Measurements from ENCODE around the gene BUB1.
"Not testable (repeated sequence)": the region's sequence is repeated elsewhere in the genome, so short reads cannot be mapped to it uniquely, and the experiment has no call there.

BUB1 gene

DNA sequence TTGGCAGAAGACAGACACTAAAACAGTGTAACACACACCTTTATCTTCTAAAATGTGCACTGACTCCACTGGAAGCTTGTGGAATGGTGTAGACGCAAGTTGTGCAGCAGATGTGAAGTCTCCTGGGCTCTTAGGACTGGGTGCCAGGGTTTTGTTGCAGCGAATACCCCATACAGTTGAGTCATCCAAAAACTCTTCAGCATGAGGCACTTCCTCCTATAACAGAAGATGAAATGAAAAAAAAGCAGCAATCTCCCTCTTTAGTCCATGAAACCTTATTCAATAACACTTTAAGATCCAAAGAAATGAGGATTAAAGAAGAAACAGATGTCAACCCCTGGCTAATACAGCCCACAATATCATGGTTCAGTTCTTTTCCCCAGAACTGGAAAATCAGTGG is 22.2 kb downstream of the BUB1 start:
- DNase-seq (ENCODE audit: low spot score) = no peak

DNA sequence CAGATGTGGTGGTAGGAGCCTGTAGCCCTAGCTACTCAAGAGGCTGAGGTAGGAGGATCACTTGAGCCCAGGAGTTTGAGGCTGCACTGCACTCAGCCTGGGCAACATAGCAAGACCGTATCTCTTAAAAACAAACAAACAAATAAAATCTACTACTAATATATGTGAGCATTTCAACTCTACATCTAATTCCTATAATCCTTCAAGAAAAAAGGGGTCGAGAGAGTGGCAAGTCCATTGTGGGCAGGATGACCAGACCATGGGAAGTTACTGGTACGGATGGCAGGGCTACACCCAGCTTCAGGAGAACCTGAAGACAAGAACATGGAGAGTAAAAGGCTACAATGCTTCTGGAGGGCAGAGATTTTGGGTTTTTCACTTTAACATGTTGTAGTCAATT is 24.0 kb downstream of the BUB1 start:
- DNase-seq (ENCODE audit: low spot score) = no peak

DNA sequence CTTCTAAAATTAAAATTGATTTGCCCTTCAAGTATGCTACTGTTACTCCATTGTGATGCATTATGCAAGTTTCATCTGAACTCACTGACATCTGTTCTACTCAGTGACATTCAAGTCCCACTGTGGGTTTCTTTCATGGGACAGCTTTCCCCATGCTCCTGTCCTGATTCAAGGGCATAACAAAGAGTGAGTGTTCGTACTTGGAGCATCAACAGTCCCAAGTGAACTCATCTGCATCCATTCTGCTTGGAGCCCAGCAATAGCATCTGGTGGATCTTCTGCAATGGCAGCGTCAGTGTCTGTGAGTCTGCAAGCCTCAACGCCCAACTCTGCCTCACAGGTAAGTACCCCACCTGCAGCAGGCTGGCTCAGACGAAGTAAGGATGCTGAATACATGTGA is 27.5 kb downstream of the BUB1 start:
- DNase-seq (ENCODE audit: low spot score) = no peak

GRCh38 chr2:110647777-110648176 is 30.1 kb downstream of the BUB1 start:
- no peak for DNase-seq (ENCODE audit: low spot score)

DNA sequence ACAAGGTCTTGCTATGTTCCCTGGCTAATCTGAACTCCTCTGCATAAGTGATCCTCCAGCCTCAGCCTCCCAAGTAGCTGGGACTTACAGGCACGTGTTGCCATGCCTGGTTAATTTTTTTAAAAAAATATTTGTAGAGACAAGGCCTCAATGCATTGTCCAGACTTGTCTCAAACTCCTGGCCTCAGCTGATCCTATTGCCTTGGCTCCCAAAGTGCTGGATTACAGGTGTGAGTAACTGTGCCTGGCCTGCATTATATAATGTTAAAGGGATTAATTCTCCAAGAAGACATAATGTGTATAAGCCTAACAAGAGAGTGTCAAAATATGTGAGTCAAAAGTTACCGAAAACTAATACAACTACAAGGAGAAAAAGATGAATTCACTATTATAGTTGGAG is 32.2 kb downstream of the BUB1 start:
- DNase-seq (ENCODE audit: low spot score) = no peak

- no peak for DNase-seq (ENCODE audit: low spot score)
Measured at GRCh38 chr2:110644357-110644756, 33.5 kb downstream of the BUB1 start.

GRCh38 chr2:110642360-110642759 is 35.5 kb downstream of the BUB1 start:
- DNase-seq (ENCODE audit: low spot score) = no peak

DNA sequence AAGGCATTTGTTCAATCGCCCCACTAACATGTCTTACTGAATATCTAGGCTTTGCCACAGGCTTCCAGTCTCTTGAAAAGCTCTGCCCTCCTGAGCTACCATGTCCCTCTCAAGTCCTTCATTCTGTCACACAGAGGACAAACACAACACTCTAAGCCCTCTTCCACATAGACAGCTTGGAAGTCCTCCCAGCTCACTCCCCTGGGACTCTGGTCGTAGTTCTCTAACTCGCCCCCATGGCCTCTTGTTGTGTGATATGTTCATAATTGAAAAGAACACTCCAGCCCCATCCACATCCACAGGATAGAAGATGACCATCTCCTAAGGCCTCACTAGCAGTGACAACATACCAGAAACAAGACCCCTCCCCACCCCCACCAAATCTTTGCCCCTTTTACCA is 37.9 kb downstream of the BUB1 start:
- no peak for DNase-seq (ENCODE audit: low spot score)

GRCh38 chr2:110638952-110639695 is 38.7 kb downstream of the BUB1 start:
- DNase-seq (ENCODE audit: low spot score) = no peak

DNA sequence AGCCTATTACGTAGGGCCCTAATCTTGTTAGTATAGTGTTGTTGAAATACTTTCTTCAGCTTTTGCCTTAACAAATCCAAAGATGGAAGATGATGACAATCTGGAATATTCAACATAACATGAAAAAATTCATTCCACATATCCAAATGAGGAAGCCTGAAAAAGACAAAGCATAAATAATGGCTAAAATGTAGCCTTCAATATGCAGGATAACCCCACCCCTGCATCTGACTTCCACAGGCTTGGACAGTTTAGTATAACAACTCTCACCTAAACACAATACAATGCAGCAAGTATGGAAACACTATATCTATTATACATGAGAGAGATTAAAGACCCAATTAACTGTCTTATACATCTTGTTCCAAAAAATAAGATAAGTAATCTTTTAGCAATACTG is 39.9 kb downstream of the BUB1 start:
- DNase-seq (ENCODE audit: low spot score) = no peak

DNA sequence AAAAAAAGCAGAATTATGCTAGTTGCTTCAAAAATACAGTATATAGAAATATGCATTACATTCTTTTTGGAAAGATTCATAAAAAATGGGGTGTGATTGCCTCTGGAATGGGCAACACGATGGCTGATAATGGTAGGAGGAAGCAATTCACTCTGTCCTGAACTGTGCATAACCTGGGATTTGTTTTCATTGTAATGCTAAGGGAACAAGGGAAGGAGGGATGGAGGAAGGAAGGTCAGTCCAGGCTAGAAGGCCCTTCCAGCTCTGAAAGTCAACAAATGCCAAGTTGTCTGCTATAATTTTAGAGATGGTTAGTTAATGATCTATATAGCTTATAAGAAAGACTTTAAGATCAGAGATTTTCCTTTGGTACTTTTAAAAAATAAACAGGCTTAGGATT is 40.8 kb downstream of the BUB1 start:
- DNase-seq (ENCODE audit: low spot score) = no peak

DNA sequence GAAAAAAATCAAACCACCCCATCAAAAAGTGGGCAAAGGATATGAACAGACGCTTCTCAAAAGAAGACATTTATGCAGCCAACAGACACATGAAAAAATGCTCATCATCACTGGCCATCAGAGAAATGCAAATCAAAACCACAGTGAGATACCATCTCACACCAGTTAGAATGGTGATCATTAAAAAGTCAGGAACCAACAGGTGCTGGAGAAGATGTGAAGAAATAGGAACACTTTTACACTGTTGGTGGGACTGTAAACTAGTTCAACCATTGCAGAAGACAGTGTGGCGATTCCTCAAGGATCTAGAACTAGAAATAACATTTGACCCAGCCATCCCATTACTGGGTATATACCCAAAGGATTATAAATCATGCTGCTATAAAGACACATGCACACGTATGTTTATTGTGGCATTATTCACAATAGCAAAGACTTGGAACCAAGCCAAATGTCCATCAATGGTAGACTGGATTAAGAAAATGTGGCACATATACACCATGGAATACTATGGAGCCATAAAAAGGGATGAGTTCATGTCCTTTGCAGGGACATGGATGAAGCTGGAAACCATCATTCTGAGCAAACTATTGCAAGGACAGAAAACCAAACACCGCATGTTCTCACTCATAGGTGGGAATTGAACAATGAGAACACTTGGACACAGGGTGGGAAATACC is 41.8 kb downstream of the BUB1 start:
- DNase-seq (ENCODE audit: low spot score) = not testable (repeated sequence)

DNA sequence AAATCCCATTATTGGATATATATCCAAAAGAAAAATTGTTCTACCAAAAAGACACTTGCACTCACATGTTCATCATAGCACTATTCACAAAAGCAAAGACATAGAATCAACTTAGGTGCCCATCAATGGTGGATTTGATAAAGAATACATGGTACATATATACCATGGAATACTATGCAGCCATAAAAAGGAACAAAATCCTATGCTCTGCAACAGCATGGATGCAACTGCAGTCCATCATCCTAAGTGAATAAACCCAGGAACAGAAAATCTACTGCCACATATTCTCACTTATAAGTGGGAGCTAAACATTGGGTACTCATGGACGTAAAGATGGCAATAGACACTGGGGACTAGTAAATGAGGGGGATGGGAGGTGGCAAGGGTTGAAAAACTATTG is 50.5 kb downstream of the BUB1 start:
- DNase-seq (ENCODE audit: low spot score) = not testable (repeated sequence)

DNA sequence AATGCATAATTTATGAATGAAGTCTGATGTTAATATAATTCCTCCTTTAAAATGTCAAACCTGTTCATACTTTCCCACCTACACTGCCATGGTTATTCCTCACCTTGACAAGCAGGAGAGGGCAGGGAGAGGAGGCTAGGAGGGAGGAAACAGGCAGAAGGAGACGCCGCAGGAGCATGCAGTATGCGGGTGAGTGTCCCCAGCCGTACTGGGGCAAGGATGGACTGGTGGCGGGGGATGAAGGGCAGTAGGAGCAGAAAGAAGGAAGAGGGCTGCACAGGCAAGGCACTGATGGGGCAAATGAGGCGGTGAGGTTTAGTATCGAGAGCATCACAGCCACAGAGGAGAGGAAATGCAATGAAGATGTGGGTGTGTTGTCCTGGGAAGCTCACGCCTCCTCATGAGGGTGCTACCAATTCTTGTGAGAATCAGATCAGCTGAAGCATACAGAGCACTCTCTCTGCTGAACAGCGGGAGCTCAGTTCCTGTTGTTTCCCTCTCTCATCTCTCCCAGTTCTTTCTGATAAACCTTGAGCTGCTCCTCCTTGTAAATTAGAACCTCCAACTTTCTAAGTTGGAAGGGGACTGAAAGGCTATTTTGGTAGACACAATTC is 58.4 kb downstream of the BUB1 start:
- DNase-seq (ENCODE audit: low spot score) = not testable (repeated sequence)

DNA sequence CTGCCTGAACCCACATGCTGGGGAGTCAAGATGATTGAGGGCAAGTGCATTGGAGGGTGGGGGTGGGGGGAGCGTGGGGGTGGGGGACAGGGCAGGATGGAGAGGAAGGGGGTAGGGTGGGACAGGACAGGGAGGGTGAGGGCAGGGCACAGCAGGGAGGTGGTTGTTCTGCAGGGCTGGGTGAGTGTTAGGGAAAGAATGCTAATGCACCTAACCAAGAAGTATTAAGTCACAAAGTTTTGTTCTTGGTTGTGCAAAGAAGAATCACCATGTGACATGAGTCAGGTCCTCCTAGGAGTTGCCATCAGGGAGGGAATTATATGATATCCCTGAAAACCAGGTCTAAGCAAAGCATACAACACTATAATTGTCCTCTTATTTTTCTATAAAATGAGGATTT is 63.9 kb downstream of the BUB1 start:
- not testable (repeated sequence) for DNase-seq (ENCODE audit: low spot score)

DNA sequence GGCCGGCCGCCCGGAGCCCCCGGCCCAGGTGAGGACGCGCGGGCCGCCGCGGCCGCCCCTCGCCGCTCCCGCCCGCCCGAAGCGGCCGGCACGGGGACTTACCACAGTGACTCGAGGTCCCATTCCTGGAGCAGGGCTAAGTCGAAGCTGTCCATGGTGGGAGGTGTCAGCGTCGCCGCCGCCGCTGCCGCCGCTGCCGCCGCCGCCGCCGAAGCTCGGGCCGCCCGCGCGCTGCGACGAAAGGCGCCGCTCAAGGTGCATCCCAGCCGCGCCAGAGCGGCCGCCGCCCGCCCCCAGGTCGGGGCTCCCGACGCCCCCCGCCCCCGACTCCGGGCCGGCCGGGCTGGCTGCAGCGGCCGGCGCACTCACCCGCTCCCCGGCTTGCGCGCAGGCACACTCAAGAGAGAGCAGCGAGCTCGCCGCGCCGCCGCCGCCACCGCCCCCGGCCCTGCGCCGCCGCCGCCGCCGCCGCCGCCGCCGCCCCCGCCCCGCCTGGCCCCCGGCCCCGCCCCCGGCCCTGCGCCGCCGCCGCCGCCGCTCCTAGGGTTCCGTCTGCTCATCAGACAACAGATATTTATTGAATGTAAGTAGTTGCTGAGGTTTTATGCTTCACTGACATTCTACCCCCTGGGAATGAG is 67.1 kb downstream of the BUB1 start:
- DNase-seq (ENCODE audit: low spot score) = not testable (repeated sequence)

DNA sequence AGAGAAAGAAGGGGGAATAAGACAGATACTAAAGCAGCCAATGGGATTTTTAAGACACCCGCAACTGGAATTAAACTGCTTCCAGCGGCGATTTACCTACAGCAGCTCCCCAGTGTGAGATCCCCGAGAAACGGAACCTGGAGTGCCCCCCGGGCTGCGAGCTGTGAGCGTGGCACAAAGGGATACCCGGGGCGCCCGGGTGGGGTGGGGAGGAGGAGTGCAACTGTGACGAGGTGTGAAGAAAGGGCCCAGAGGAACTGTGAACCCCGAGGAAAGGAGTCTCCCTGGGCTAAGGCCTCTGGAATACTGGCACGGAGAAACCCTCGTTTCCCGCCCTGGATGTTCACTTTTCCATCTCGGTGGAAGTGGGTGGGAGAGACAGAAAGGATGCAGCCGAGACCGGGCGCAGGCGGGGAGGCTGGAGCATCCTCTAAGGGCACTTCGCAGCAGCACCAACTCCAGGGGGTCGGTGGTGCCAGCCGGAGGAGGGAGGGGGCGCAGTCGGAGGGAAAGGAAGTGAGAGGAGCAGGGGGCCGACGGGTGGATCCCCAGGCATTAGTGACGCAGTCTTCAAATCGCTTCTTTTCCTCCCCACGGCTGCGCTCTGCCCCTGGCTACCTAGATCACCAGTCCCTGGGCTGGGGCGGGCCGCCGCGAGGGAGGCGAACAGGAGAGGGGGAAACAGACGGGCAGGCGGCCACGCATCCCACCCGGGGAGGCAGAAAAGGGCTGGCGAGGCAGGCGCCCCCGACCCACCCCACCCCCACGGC is 67.8 kb downstream of the BUB1 start:
- DNase-seq (ENCODE audit: low spot score) = not testable (repeated sequence)

GRCh38 chr2:110608788-110609502 is 68.9 kb downstream of the BUB1 start:
- not testable (repeated sequence) for DNase-seq (ENCODE audit: low spot score)

GRCh38 chr2:110605057-110605456 is 72.8 kb downstream of the BUB1 start:
- not testable (repeated sequence) for DNase-seq (ENCODE audit: low spot score)

GRCh38 chr2:110603917-110604591 is 73.8 kb downstream of the BUB1 start:
- DNase-seq (ENCODE audit: low spot score) = not testable (repeated sequence)

- DNase-seq (ENCODE audit: low spot score) = not testable (repeated sequence)
Measured at GRCh38 chr2:110602139-110602538, 75.7 kb downstream of the BUB1 start.
